ENCODE data around the gene ESX1. TPM values are rescaled to one million over a fixed set of nuclear protein-coding genes. Genes with fewer than 3 reads are reported as not detected.

ESX1 gene
- total and polyA plus RNA-seq, 2 donors (not counting 3 experiments of a cell fraction or from before 2014, with no cell fraction given) = not detected

GRCh38 chrX:104284507-104284906 lies 29.8 kb upstream of the ESX1 start:
- dilution Hi-C loops (cut with MboI; ENCODE audit: extremely low pct_ligation_motif_present, low sequenced_read_pairs) = no loop called here
- no peaks in the 10 kb centered on the region for H3K9me3 ChIP-seq (replicated peaks; ENCODE audit: control insufficient read depth, insufficient read depth, low read length)
- H3K9ac ChIP-seq (replicated peaks; ENCODE audit: extremely low read depth, insufficient read depth, low read length) = no peak overlapping the region
- H3K4me1 ChIP-seq (ENCODE audit: control insufficient read depth, extremely low read depth, insufficient read depth, low read length) = no peaks in the 10 kb centered on the region
- intact Hi-C loops (cut with micrococcal nuclease) = no loop called here
- no peak for FAIRE-seq
- no peak for DNase-seq (ENCODE audit: low read depth, low spot score)
- TF ChIP-seq EZH2 (IDR thresholded peaks at IDR 0.05; ENCODE audit: borderline replicate concordance, low read depth, low read length, severe bottlenecking) (no peak), MYC (IDR thresholded peaks at IDR 0.05; ENCODE audit: low read depth, low read length) (no peak), JUN (IDR thresholded peaks at IDR 0.05; ENCODE audit: borderline replicate concordance, insufficient read depth, insufficient read length, low read depth) (no peak), FOS (IDR thresholded peaks at IDR 0.05; ENCODE audit: borderline replicate concordance, insufficient read depth, low read length) (no peak), POLR2A (IDR thresholded peaks at IDR 0.05; ENCODE audit: low read depth, low read length) (no peak), MAX (IDR thresholded peaks at IDR 0.05; ENCODE audit: insufficient read depth, insufficient read length) (no peak), POLR2AphosphoS5 (IDR thresholded peaks at IDR 0.05; ENCODE audit: insufficient read depth, low read depth, low read length) (no peak), CTCF (IDR thresholded peaks at IDR 0.05; ENCODE audit: extremely low read depth in 1 of 2, insufficient read depth in 1 of 2, low read depth in 1 of 2, low read length in 2 of 2) (no peak), GATA2 (IDR thresholded peaks at IDR 0.05; ENCODE audit: insufficient read depth, insufficient read length, low read depth, low read length) (no peak)
- no peaks in the 10 kb centered on the region for H3K9me1 ChIP-seq (replicated peaks; ENCODE audit: control insufficient read depth, extremely low read depth, insufficient read depth, low read length)
- no TSS peak for BruUV-seq (replicated peaks)
- H3K79me2 ChIP-seq (ENCODE audit: control insufficient read depth, insufficient read depth, low read length) = no peaks in the 10 kb centered on the region
- CTCF ChIA-PET = no interaction called here
- H4K20me1 ChIP-seq (replicated peaks; ENCODE audit: control insufficient read depth, extremely low read depth, insufficient read depth, low read length) = no peaks in the 10 kb centered on the region
- peaks cover 1 to 2% of the 10 kb centered on the region in 2 experiments for H3K27me3 ChIP-seq (ENCODE audit: control insufficient read depth in 2 of 2, insufficient read depth in 2 of 2, low read length in 2 of 2)
- no peak overlapping the region for H2AFZ ChIP-seq (ENCODE audit: low read depth, low read length)
- no peak overlapping the region for H3K4me3 ChIP-seq (replicated peaks in 1 of 3; ENCODE audit: insufficient read depth in 1 of 3, low read depth in 1 of 3, low read length in 3 of 3)
- H3K4me2 ChIP-seq (ENCODE audit: insufficient read depth, low read length) = no peak overlapping the region
- POLR2A ChIA-PET = no interaction called here
- H3K27ac ChIP-seq (ENCODE audit: insufficient read depth, low read depth, low read length) = no peak overlapping the region
- H3K36me3 ChIP-seq (ENCODE audit: control insufficient read depth in 2 of 2, extremely low read depth in 1 of 2, insufficient read depth in 2 of 2, low read length in 2 of 2) = no peaks in the 10 kb centered on the region

All from endothelial cell of umbilical vein (primary cell).